C4-2B (cell line): Measurements from ENCODE around the gene PRPF19.

Experiments used
- ZFX ChIP-seq: fragments of 450-650 bp; IDR thresholded peaks from 2 replicates; pipeline ENCODE4 v1.6.1; 2017
- TF ChIP-seq, protein P1 (sequence below): fragments of 450-650 bp; conservative IDR thresholded peaks from 2 replicates; pipeline ENCODE4 v1.5.1; 2017; ENCODE audit warnings: mild to moderate bottlenecking

DNA sequence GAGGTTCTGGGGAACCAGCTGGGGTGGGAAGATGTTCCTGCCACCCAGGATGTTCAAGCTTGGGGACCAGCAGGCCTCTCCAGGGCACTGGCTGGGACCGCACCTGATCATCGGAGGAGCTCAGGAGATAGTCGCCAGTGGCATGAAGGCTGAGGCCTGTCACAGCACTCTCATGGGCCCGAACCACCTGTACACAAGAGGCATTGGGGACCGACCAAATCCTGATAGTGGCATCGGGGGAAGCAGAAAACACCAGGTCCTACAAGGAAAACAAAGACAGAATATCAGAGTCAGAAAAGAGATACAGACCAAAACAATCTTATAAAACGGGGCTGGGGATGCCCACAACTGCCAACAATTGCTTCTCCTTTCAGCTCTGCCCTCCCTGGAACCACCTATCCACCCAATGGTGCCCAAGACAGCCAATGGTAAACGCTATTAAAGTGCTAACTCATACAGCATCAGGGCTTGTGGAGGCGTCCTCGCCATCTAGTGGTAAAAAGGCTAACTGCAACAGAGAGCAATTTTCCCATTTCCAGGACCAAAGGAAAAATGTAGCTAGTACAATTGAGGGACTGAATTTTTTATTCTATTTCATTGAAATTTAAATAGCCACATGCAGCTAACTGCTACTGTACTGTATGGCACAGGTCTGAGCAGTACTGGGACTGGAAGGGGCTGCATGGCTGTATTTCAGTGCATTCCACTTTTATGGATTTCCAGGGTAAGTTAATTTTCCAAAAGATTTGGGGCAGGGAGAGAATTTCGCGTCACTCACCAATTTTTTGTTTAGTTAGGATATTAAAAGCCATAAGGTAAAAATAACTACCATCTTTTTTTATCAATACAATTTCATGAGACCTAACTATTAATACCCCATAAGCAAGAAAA, 7.1 kb downstream of the PRPF19 start:
- TF ChIP-seq, protein P1, sequence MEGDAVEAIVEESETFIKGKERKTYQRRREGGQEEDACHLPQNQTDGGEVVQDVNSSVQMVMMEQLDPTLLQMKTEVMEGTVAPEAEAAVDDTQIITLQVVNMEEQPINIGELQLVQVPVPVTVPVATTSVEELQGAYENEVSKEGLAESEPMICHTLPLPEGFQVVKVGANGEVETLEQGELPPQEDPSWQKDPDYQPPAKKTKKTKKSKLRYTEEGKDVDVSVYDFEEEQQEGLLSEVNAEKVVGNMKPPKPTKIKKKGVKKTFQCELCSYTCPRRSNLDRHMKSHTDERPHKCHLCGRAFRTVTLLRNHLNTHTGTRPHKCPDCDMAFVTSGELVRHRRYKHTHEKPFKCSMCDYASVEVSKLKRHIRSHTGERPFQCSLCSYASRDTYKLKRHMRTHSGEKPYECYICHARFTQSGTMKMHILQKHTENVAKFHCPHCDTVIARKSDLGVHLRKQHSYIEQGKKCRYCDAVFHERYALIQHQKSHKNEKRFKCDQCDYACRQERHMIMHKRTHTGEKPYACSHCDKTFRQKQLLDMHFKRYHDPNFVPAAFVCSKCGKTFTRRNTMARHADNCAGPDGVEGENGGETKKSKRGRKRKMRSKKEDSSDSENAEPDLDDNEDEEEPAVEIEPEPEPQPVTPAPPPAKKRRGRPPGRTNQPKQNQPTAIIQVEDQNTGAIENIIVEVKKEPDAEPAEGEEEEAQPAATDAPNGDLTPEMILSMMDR = peak; percentile 97
- no peak for TF ChIP-seq ZFX
